Putamen (tissue), 1 donor: ENCODE results near the gene EIF4ENIF1.
"Not testable (repeated sequence)": the region's sequence is repeated elsewhere in the genome, so short reads cannot be mapped to it uniquely, and the experiment has no call there.

Experiments used
- DNase-seq: peaks from one replicate; pipeline ENCODE4 v3.0.0-alpha.2; 2016; ENCODE audit warnings: low spot score

EIF4ENIF1 gene, protein sequence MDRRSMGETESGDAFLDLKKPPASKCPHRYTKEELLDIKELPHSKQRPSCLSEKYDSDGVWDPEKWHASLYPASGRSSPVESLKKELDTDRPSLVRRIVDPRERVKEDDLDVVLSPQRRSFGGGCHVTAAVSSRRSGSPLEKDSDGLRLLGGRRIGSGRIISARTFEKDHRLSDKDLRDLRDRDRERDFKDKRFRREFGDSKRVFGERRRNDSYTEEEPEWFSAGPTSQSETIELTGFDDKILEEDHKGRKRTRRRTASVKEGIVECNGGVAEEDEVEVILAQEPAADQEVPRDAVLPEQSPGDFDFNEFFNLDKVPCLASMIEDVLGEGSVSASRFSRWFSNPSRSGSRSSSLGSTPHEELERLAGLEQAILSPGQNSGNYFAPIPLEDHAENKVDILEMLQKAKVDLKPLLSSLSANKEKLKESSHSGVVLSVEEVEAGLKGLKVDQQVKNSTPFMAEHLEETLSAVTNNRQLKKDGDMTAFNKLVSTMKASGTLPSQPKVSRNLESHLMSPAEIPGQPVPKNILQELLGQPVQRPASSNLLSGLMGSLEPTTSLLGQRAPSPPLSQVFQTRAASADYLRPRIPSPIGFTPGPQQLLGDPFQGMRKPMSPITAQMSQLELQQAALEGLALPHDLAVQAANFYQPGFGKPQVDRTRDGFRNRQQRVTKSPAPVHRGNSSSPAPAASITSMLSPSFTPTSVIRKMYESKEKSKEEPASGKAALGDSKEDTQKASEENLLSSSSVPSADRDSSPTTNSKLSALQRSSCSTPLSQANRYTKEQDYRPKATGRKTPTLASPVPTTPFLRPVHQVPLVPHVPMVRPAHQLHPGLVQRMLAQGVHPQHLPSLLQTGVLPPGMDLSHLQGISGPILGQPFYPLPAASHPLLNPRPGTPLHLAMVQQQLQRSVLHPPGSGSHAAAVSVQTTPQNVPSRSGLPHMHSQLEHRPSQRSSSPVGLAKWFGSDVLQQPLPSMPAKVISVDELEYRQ

DNA sequence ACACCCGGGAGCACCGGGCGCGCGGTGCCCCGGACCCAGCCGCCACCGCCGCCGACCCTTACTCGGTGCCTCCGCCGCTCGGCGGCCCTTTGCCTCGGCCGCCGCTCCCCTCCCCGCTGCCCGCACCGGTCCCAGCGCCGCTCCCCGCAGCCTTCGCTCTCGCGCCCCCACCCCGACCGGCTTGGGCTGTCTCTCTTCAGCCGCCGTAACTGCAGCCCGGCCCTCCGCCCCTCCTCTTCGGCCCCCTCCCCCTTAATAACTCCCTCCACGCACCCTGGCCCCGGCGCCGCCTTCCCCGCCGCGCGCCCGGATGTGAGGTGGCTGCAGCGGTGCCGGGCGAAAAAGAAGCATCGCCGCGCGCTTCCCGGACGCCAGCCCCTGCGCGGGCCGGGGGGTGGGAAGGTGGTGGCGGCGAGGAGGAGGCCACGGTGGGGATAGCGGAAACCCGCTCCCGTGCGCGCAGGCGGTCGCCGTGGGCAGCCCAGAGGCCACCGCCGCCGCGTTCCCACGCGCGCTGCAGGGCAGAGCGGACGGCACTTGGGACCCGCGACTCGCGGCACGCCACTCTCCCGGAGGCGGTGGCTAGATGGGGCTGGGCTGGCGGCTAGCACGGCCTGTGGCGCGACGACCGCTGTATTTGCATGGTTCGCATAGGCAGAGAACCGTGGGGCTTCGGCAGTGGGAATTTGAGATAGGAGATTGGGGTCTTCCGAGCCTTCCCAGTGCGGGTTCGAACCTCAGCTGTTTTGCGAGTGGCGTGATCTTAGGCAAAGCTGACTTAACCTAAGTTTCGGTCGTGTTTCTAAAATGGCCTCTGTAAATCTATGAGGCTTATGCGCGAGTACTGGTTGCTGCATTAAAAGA is at the start of gene EIF4ENIF1:
TSS of gene EIF4ENIF1 (minus strand) at position 211 of the 864 bp plus-strand sequence. CDS start 1,124 bp downstream, outside the sequence.
- DNase-seq: peak; percentile 88

DNA sequence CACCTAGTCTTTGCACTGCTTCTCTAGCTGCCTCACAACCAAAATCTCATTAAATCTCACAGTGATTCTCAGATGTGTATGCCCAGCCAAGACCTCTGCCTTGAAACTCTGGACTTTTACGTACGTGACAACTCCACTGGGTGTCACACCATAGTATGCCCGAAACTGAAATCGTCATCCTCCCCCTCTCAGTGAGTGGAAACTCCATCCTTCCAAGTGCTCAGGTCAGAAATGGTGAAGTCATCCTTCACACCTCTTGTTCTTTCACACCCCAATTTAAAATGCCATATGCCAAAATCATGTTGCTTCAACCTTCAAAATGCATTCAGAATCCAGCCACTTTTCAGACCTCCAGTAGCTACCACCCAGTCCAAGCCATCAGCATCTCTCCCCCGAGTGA is 49.2 kb upstream of the EIF4ENIF1 start:
- DNase-seq: no peak

DNA sequence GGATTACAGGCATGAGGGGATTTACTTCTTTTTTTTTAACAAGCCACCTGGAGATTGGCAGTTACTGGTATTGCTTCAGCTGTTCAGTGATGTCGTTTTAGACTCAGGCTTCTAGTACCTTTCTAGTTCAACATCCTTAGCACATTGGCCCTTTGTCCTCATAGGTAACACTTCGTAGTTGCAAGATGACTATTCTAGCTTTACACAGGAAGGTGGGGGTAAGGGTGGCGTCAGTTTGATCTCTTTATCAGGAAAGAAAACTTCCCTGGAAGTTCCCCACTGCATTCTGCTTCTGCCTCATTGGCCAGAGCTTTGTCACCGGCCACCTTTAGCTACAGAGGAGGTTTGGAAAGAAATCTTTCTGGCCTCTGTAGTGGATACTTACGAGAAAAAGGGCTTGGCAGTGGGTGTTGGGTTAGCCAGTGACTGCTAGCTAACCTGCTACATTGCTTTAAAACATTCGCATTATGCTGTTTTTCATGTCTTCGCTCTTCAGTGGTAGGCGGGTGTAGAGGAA is 47.4 kb upstream of the EIF4ENIF1 start:
- no peak for DNase-seq

DNA sequence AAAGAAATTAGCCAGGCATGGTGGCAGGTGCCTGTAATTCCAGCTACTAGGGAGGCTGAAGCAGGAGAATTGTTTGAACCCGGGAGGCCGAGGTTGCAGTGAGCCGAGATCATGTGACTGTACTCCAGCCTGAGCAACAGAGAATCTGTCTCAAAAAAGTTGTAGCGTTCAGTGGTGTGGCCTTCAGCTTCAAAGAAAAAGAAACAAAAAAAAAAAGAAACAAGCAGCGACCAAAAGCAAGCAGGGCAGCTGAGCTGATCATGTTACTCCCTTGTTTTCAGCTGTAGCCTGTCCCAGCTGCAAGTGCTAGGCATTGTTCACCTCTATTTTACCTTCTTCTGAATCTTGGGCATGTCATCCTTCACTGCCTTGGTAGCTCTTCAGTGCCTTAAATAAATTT is 43.7 kb upstream of the EIF4ENIF1 start:
- no peak for DNase-seq

DNA sequence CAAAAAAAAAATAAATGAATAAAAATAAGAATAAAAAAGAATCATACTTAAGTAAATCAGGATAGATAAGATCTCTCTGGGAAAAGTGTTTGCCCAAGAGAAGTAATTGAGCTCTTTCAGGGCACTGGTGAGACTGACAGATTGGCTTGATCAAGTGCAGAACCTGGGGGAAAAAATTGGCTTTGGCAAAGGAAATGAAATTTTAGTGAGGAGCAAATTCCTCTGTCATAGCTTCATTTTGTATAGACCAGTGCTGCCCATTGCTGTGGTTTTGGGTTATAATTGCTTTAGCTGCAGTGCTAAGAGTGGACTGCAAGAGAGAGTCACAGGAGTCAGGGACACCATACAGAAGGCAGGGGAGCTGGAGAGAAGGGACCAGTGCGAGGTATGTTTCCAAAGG is 42.4 kb upstream of the EIF4ENIF1 start:
- DNase-seq: no peak

DNA sequence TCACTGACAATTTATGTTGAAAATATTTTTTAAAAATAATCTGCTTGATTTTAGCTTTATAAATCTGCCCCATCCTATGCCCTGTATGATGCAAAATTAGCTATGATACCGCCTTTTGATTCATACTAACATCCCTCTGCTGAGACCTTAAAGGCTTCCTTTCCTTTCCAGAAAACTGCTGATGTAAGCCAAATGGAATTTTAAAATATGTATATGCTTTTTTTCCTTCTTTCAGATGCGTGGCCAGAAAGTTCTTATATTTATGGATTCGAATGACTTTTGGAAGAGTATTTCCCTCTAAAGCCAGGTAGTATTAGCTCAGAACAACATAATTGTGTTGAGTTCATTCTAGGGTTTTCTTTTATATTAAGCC is 41.2 kb upstream of the EIF4ENIF1 start:
- DNase-seq: no peak

DNA sequence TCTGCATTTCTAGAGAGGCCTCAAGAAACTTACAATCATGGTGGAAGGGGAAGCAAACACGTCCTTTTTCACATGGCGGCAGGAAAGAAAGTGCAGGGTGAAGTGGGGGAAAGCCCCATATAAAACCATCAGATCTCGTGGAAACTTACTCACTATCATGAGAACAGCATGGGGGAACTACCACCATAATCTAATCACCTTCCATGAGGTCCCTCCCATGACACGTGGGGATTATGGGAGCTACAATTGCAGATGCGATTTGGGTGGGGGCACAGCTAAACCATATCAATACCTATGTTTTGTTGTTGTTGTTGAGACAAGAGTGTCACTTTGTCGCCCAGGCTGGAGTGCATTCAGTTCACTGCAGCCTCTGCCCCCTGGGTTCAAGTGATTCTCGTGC is 36.6 kb upstream of the EIF4ENIF1 start:
- no peak for DNase-seq

DNA sequence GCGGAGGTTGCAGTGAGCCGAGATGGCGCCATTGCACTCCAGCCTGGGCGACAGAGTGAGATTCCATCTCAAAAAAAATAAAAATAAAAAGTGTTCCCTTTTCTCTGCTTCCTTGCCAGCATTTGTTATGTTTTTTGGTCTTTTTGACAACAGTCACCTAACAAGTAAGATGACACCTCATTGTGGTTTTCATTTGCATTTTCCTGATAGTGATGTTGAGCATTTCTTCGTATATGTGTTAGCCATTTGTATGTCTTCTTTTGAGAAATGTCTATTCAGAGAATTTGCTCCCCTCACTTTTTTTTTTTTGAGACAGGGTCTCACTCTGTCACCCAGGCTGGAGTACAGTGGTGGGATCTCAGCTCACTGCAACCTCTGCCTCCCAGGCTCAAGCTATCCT is 34.5 kb upstream of the EIF4ENIF1 start:
- not testable (repeated sequence) for DNase-seq

DNA sequence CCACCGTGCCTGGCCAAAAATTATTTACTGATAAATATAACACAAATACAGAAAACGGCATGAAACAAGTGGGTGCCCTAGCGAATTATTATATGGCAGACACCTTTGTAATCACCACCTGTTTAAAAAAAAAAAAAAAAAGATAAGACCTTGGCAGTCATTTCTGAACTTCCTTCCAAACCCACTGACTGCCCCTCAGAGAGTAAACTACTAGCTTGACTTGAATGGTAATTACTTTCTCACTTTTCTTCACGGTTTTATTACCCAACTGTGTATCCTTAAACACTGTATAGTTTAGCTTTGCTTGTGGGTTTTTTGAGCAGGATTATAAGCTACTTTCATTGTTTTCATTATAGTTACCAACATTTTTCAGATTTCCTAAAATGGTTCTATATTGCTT is 30.4 kb upstream of the EIF4ENIF1 start:
- DNase-seq: no peak

DNA sequence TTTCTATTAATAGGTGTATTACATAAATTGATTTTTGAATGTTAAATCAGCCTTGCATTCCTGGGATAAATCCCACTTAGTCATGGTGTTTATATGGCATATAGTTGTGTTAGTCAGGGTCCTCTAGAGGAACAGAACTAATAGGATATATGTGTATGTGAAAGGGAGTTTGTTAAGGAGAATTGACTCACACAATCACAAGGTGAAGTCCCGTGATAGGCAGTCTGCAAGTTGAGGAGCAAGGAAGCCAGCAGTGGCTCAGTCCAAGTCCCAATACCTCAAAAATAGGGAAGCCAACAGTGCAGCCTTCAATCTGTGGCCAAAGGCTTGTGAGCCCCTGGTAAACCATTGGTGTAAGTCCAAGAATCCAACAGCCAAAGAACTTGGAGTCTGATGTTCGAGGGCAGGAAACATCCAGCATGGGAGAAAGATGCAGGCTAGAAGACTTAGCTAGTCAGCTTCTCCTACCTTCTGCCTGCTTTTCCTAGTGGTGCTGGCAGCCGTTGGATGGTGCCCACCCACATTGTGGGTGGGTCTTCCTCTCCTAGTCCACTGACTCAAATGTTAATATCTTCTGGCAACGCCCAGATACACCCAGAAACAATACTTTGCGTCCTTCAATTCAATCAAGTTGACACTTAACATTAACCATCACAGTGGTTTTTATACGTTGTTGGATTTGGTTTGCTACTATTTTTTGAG is 19.6 kb upstream of the EIF4ENIF1 start:
- no peak for DNase-seq

DNA sequence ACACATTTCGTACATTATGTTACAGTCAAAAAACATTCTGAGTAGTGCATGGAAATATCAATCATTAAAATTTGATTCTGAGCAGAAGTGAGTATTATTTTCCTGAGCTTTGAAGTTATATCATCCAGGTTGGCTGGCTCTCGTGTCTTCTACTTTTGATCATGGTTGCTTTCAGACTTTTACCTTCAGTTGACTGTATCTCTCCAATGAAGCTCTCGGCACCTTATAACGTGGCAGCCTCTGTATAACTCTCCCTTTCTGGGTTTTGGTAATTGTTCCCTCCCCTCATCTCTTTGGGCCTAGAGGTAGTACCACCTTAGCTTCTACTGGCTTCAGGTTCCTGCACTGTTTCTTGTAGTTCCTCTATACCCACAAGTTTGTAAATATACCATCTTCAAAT is 18.9 kb upstream of the EIF4ENIF1 start:
- DNase-seq: no peak

DNA sequence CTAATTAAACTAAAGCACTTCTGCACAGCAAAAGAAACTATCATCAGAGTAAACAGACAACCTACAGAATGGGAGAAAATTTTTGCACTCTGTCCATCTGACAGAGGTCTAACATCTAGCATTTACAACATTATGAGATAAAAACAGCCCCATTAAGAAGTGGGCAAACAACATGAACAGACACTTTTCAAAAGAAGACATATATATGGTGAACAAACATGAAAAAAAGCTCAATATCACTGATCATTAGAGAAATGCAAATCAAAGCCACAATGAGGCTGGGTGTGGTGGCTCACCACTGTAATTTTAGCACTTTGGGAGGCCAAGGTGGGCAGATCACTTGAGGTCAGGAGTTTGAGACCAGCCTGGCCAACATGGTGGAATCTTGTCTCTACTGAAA is 17.9 kb upstream of the EIF4ENIF1 start:
- not testable (repeated sequence) for DNase-seq

DNA sequence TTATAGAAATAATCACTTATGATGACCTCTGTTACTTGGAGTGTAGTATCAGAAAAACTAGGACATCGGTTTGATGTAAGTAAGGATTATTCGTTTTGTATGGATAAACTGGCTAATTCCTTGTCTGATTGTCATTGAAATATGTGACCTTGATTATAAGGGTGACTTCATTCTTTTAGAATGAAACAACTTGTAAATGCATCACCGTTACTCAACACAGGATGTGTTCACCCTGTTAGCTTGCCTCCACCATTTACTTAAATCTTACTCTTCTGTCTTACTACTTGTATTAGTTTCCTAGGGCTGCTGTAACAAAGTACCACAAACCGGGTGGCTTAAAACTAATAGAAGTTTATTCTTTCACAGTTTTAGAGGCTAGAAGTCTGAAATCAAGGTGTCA is 14.6 kb upstream of the EIF4ENIF1 start:
- no peak for DNase-seq

DNA sequence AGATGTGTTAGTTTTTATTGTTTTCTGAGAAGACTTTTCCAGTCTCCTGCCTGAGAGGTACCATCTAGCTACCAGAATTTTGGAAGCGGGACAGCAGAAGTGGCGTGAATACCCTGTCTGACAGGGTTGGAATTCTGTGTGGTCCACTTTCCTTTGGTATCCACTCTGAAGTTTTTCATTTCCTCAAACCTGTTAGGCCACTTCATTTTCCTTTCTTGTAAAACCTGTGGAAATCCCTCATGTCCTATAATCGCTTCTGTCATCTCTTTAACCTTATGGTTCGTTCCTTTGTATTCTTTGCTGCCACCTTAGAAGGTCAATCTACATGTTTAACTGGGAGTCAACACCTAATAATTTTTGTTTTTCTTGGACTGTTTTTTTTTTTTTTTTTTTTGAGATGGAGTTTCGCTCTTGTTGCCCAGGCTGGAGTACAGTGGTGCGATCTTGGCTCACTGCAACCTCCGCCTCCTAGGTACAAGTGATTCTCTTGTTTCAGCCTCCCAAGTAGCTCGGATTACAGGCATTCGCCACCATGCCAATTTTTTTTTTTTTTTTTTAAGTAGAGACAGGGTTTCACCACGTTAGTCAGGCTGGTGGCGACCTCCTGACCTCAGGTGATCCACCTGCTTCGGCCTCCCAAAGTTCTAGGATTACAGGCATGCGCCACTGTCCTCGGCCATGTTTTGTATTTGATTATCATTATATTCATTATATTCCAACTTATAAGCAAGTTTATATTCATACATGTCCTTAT is 13.7 kb upstream of the EIF4ENIF1 start:
- DNase-seq: no peak

DNA sequence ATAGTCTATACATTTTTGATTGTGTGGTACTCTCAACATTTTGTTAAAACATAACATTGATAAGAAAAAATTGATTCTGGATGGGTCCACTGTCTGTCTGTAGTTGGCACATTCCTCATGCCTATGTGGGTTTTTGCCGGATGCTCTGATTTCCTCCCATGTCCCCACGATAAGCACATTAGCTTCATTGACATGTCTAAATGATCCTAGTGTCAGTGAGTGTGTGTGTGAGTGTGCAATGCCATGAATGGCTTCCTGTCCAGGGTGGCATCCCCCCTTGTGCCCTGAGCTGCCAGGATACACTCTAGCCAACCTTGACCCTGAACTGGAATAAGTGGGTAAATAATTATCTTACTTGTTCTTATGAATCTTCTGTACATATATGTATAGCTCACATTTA is 12.1 kb upstream of the EIF4ENIF1 start:
- DNase-seq: no peak

DNA sequence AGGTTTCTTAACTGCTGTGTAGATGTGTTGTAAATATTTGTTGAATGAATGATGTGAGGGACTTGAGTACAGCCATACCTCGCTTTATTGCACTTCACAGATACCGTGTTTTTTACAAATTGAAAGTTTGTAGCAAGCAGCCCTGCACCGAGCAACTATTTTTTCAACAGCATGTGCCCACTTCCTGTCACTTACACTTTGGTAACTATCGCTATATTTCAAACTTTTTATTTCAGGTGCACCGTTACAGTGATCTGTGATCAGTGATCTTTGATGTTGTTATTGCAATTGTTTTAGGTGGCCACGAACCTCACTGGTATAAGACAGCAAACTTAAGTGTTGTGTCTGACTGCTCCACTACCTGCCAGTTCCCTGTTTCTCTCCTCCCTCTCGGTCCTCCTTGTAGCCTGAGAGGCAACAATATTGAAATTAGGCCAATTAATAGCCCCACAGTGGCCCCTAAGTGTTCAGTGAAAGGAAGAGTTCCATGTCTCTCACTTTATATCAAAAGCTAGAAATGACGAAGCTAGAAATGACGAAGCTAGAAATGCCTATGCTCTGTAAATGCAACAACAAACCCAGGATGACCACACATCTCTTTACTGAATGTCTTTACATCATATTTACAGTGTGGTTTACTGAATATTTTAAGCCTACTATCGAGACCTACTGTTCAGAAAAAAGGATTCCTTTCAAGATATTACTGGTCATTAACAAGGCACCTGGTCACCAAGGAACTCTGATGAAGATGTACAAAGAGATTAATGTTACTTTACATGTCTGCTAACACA is 7.7 kb upstream of the EIF4ENIF1 start:
- DNase-seq: no peak

DNA sequence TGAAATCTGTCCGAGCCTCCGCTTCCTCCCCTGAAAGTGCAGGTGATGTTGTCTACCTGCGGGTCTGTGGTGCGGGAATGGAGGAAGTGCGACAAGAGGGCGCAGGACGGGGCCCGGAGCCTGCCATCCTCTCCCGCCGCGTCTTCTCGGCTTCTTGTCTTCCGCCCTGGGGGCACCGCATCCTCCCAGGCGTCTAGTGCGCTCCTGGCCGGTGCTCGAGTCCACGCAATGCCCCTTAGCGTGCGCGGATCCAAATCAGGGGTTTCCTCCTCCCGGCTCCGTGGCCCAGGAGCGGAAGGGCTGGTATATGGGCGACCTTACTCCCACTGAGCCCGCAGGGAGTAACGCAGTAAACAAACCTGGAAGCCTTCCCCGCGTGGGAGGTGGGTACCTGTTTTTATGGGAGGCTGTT is 7.1 kb upstream of the EIF4ENIF1 start:
- DNase-seq: no peak

DNA sequence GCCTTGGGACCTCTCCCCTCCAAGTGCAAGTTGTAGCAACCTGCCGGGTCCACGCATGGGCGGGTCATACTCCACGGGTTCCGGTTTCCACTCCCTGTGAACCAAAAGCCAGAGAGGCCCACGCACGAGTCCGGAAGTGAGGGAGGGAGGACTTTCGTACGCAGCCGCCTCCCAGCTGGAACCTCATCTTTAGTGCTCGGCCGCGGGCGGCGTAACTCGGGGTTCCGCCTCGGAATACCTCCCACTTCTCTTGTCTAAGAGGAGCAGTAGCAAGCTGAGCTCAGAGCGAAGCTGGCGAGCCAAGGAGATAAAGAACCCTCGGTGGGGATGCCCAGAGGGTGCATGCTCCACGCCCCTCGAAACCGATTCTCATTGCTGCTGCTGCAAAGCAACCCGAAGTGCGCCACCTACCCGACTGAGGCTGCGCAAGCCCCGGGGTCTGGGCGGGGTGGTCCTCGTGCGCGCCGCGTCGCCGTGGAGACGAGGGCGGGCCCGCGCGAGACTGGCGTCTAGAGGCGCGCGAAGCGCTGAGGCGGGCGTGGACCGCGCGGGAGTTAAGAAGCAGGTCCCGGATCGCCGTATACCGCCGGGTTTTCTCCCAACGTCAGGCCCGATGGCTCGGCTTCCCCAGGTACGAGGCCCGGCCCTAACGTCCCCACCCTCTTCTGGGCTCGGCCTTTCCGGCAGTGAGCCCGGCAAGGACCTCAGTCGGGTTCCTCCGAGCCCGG is 6.5 kb upstream of the EIF4ENIF1 start, which contains the start of gene SFI1:
TSS of gene SFI1 (plus strand) at position 530 of the 728 bp plus-strand sequence. CDS start 11,749 bp downstream, outside the sequence.
- peak; percentile 93 for DNase-seq

DNA sequence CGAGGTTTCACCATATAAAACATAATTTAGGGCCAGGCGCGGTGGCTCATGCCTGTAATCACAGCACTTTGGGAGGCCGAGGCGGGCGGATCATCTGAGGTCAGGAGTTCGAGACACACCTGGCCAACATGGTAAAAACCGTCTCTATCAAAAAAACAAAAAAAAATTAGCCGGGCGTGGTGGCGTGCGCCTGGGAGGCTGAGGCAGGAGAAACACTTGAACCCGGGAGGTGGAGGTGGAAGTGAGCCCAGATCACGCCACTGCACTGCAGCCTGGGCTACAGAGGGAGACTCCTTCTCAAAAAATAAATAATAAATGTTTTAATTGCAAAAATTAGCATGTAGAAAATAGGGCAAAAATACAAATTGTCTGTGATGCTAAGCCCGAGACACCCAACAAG is 5.7 kb upstream of the EIF4ENIF1 start:
- DNase-seq: no peak
